Measurements from ENCODE around the gene GABARAPL2.

GRCh38 chr16:75621170-75621477 is 54.9 kb downstream of the GABARAPL2 start:
- TF ChIP-seq POLR2A (IDR thresholded peaks at IDR 0.05) (no peak), CTCF (IDR thresholded peaks at IDR 0.05) (peak in 3 of 7 experiments; percentile 17 to 34 (median 22))

Data from body of pancreas (tissue), 4 donors.